ENCODE measurements around the gene MMP28. TPM values are rescaled to one million over a fixed set of nuclear protein-coding genes. Genes with fewer than 3 reads are reported as not detected.

MMP28 gene
- total RNA-seq, 4 donors from 2014 or later = 2.9 to 58.4 (median 11.0) TPM

DNA sequence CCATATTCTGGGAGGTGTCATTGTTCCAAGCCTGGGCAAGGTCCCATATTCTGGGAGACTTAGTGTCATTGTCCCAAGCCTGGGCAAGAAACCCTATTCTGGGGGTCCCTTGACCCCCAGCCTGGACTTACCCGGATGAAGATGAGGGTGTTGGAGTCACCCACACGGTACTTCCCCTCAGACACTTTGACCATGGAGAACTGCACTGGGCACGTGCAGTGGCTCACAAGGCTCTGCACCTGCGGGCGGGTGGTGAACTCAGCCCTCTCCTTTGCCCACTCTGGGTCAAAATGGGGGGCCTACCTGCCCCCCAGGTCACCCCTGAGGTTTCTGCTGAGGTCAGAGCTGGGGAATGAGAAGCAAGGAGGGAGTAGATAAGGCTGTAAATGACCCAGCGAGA lies 46.5 kb downstream of the MMP28 start:
- TF ChIP-seq POLR2A (IDR thresholded peaks at IDR 0.05) = no peak
- no peaks in the 10 kb centered on the region for H3K9me3 ChIP-seq
- H3K27ac ChIP-seq = no peak overlapping the region
- H3K4me3 ChIP-seq = no peak overlapping the region
- no peaks in the 10 kb centered on the region for H3K36me3 ChIP-seq
- no peak for DNase-seq
- peaks cover 0 to 4% of the 10 kb centered on the region in 2 donors for H3K4me1 ChIP-seq
- intact Hi-C loops (cut with DNase I; ENCODE audit: low total_unique reads) = loop anchor here (5.0 kb wide), 1 partner anchor 137 kb away; no protein-coding TSS in a partner anchor
- peaks cover 5 to 11% of the 10 kb centered on the region in 2 donors for H3K27me3 ChIP-seq

DNA sequence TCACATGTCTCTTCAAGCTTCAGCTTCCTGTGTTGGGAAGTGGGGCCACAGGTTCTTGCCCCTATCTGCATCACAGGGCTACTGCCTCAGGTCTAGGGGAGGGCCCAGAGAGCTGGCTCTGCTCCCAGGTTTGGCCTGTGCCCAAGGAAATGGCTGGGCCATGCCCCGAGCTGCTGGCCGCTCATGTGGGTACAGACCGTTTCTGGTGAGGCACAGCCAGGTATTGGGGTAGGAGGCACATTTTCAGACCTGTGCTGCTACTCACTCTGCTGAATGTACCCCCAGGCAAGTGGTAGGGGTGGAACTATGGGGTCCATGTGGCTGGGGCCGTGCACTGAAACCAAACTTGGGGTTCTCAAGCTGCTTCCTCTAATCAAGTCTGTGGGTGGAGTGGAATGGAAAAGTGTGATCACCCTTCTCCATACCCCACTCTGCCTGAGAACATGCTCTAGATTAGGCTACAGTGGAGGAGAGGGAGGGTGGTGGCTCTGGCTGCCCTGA lies 47.0 kb downstream of the MMP28 start:
- peaks cover 0 to 4% of the 10 kb centered on the region in 2 donors for H3K4me1 ChIP-seq
- no peak overlapping the region for H3K27ac ChIP-seq
- peaks cover 5 to 11% of the 10 kb centered on the region in 2 donors for H3K27me3 ChIP-seq
- intact Hi-C loops (cut with DNase I; ENCODE audit: low total_unique reads) = loop anchor here (5.0 kb wide), 1 partner anchor 136 kb away; no protein-coding TSS in a partner anchor
- TF ChIP-seq, protein P1, sequence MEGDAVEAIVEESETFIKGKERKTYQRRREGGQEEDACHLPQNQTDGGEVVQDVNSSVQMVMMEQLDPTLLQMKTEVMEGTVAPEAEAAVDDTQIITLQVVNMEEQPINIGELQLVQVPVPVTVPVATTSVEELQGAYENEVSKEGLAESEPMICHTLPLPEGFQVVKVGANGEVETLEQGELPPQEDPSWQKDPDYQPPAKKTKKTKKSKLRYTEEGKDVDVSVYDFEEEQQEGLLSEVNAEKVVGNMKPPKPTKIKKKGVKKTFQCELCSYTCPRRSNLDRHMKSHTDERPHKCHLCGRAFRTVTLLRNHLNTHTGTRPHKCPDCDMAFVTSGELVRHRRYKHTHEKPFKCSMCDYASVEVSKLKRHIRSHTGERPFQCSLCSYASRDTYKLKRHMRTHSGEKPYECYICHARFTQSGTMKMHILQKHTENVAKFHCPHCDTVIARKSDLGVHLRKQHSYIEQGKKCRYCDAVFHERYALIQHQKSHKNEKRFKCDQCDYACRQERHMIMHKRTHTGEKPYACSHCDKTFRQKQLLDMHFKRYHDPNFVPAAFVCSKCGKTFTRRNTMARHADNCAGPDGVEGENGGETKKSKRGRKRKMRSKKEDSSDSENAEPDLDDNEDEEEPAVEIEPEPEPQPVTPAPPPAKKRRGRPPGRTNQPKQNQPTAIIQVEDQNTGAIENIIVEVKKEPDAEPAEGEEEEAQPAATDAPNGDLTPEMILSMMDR (IDR thresholded peaks at IDR 0.05) = no peak
- H3K4me3 ChIP-seq = no peak overlapping the region
- H3K36me3 ChIP-seq = no peaks in the 10 kb centered on the region
- H3K9me3 ChIP-seq = no peaks in the 10 kb centered on the region
- DNase-seq = no peak

DNA sequence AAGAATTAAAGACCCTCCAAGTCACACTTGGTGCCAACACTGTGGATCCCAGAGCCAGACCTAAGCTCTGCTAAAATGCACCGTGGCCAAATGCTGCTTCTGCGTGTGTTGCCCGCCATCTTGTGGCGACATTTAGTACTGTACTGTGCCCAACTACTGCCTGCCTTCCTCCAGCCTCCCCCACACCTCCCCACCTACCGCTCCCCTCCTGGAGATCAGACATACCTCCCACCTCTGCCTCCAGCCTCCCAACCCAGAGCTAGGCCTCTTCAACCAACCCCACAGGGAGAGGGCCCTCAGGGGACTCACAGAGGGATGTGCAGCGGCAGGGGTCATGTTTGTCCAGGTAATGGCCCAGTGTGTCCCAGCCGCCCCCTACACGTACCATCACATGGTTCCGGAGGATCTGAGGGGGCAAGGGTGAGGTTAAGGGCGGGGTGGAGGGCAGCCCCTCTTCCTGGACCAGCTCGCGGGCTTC lies 47.9 kb downstream of the MMP28 start:
- no peak for TF ChIP-seq POLR2A (IDR thresholded peaks at IDR 0.05)
- TF ChIP-seq, protein P1 (IDR thresholded peaks at IDR 0.05) = peak; percentile 85 to 91 (median 87)
- Histone ChIP-seq H3K36me3 (no peaks in the 10 kb centered on the region), H3K4me3 (no peak overlapping the region), H3K27ac (no peak overlapping the region), H3K27me3 (peaks cover 8 to 15% of the 10 kb centered on the region in 2 donors), H3K4me1 (peaks cover 0 to 4% of the 10 kb centered on the region in 2 donors), H3K9me3 (no peaks in the 10 kb centered on the region)
- intact Hi-C loops (cut with DNase I; ENCODE audit: low total_unique reads) = loop anchor here (5.0 kb wide), 1 partner anchor 135 kb away; no protein-coding TSS in a partner anchor
- DNase-seq = peak; percentile 73 to 74

DNA sequence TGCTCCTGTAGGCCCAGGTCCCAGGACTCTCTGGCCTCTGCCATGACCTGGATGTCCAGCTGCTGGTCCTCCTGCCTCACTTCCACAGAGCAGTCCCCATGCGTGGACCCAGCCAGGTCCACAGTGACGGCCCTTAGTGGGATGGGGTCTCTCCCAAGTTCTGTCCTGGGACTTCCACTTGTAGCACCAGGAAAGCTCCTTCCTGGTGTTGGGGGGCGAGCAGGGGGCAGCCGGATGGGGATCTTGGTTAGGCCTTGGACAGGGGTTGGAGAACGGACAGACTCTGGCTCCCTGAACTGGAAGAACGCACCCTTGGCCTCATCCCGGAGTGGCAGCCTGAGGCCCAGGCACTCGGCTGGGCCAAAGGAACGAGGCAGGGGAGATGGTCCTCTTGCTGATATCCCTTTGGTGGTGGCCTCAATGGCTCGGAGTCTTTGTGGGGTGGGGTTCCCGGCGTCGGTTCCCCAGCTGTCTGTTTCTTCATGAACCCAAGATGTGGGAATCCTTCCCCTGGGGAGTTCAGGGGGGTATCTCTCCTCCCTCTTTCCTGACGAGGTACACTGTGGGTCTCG lies 49.6 kb downstream of the MMP28 start:
- Histone ChIP-seq H3K36me3 (no peaks in the 10 kb centered on the region), H3K27ac (no peak overlapping the region), H3K27me3 (peaks cover 3 to 26% of the 10 kb centered on the region in 2 donors), H3K4me1 (peaks cover 0 to 5% of the 10 kb centered on the region in 2 donors), H3K4me3 (no peak overlapping the region), H3K9me3 (no peaks in the 10 kb centered on the region)
- intact Hi-C loops (cut with DNase I; ENCODE audit: low total_unique reads) = loop anchor here (5.0 kb wide), 1 partner anchor 134 kb away; no protein-coding TSS in a partner anchor
- no peak for TF ChIP-seq POLR2A (IDR thresholded peaks at IDR 0.05)
- TF ChIP-seq, protein P1 (IDR thresholded peaks at IDR 0.05) = no peak
- no peak for DNase-seq

DNA sequence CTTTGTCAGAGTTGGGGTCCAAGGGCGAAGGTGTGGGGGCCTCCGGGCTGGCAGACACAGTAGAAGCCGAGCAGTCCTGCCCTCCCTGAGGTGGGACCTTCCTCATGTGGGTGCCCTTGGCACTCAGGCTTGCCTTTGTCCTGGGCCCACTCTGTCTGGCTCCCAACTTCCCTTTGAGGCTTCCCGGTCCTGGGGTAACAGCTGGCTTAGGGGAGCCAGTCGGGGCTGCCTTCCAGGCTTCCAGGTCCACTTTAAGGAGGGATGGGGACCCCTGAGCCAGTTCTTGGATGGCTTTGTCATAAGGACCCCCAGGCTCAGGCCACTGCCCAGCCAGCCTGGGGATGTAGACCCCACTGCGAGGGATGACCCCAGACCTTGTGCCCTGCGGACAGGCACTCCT lies 50.2 kb downstream of the MMP28 start:
- intact Hi-C loops (cut with DNase I; ENCODE audit: low total_unique reads) = loop anchor here (5.0 kb wide), 1 partner anchor 133 kb away; no protein-coding TSS in a partner anchor

More for the DNA sequence above, 50.2 kb downstream of the MMP28 start:
- no peaks in the 10 kb centered on the region for H3K9me3 ChIP-seq
- DNase-seq = no peak
- H3K27me3 ChIP-seq = peaks cover 3 to 26% of the 10 kb centered on the region in 2 donors
- H3K4me3 ChIP-seq = no peak overlapping the region
- H3K36me3 ChIP-seq = no peaks in the 10 kb centered on the region
- H3K27ac ChIP-seq = no peak overlapping the region
- TF ChIP-seq, protein P1 (IDR thresholded peaks at IDR 0.05) = no peak
- no peak for TF ChIP-seq POLR2A (IDR thresholded peaks at IDR 0.05)
- H3K4me1 ChIP-seq = peaks cover 0 to 5% of the 10 kb centered on the region in 2 donors
